ENCODE data around the gene HSPB6. TPM values are rescaled to one million over a fixed set of nuclear protein-coding genes. Genes with fewer than 3 reads are reported as not detected.
A peak's percentile ranks its signal among the peaks of the same experiment; 100 is the strongest.
"Not testable (repeated sequence)": the region's sequence is repeated elsewhere in the genome, so short reads cannot be mapped to it uniquely, and the experiment has no call there.

The HSPB6 gene
- total RNA-seq, 1 donor from 2014 or later: 0.42 TPM

GRCh38 chr19:35780058-35780457 is 23.2 kb upstream of the HSPB6 start:
- no peaks in the 10 kb centered on the region for H3K9me3 Mint-ChIP-seq
- peaks cover 26% of the 10 kb centered on the region for H3K36me3 Mint-ChIP-seq (ENCODE audit: low read depth)
- H3K4me1 Mint-ChIP-seq: peaks cover 18% of the 10 kb centered on the region
- H3K27me3 Mint-ChIP-seq: no peaks in the 10 kb centered on the region
- H3K27ac Mint-ChIP-seq: no peak overlapping the region
- H3K4me3 Mint-ChIP-seq: no peak overlapping the region
- intact Hi-C loops (cut with micrococcal nuclease): no loop called here
- no peak for DNase-seq

DNA sequence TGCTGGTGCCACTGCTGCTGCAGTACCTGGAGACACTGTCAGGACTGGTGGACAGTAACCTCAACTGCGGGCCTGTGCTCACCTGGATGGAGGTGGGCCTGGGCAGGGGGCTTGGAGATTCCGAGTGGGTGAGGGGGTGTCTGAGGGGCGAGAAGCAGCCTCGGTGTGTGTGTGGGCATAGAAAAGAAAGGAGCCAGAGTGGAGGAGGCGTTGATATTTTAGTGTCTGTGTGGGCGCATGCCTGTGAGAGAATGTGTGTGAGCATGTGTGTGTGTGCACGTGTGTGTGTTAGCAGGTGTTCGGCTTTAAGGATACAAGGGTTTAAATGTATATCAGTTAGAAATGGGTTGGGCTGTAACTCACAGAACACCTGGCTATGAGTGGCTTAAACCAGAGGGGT is 22.2 kb upstream of the HSPB6 start:
- H3K4me1 Mint-ChIP-seq: peaks cover 26% of the 10 kb centered on the region
- no peak for DNase-seq
- intact Hi-C loops (cut with micrococcal nuclease): loop anchor here (5.0 kb wide), 1 partner anchor 88 kb away; the partner anchor contains the start of gene APLP1
- H3K9me3 Mint-ChIP-seq: no peaks in the 10 kb centered on the region
- no peak overlapping the region for H3K27ac Mint-ChIP-seq
- no peaks in the 10 kb centered on the region for H3K27me3 Mint-ChIP-seq
- peaks cover 26% of the 10 kb centered on the region for H3K36me3 Mint-ChIP-seq (ENCODE audit: low read depth)
- no peak overlapping the region for H3K4me3 Mint-ChIP-seq

DNA sequence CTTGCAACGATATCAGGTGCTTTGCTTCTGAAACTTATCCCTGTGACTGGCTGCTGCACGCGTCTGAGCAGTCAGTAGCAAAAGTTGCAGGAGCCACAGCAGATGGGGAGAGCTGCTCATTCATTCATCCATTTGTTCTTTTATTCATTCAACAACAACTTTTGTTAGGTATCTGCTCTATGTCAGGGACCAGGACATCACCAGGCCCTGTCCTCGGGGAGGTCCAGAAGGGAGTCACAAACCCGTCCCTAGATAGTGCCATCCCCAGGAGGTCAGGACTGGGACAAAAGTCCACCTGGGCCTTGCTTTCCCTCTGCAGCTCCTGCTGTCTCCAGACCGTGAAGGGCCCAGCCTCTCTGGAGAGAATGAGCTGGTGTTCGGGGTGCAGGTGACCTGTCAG is 21.1 kb upstream of the HSPB6 start:
- intact Hi-C loops (cut with micrococcal nuclease): loop anchor here (5.0 kb wide), 1 partner anchor 89 kb away; the partner anchor contains the start of gene APLP1

GRCh38 chr19:35777086-35777841 is 20.4 kb upstream of the HSPB6 start:
- H3K4me3 Mint-ChIP-seq: peak overlapping the region; percentile 88

More for the DNA sequence above, 21.1 kb upstream of the HSPB6 start:
- DNase-seq: no peak
- Mint-ChIP-seq H3K9me3 (no peaks in the 10 kb centered on the region), H3K36me3 (ENCODE audit: low read depth) (peaks cover 19% of the 10 kb centered on the region), H3K4me1 (peaks cover 26% of the 10 kb centered on the region), H3K27ac (no peak overlapping the region), H3K4me3 (no peak overlapping the region), H3K27me3 (no peaks in the 10 kb centered on the region)

DNA sequence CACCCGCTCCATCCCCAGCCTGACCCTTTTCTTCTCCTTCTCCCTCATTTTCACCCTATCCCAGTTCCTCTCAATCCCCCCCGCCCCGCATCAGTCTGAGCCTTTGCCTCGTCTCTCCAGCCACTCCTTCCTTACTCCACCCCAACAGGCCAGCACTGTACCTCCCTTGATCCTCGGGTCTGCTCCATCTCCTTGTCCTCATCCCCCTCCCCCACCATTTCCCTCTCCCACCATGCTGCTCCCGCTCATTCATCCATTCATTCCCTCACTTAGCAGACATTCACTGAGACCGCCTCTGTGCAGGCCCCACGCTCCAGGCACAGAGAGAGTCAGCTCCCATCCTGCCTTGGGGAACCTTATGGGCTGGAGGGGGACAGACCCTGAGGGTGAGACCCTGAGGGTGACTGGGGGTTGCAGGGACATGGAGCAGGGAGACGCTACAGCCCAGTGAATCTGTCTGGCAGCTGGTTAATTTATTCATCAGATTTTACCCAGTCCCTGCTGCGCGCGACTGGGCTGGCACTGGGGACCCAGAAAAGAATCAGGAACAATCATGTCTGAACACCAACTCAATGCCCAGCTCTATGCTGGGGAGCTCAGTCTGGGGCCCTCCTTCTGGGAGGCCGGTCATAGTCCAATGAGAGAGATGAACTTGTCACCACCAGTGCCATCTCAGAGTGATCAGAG is 19.4 kb upstream of the HSPB6 start:
- DNase-seq: no peak
- no peaks in the 10 kb centered on the region for H3K27me3 Mint-ChIP-seq
- H3K9me3 Mint-ChIP-seq: no peaks in the 10 kb centered on the region
- H3K27ac Mint-ChIP-seq: peak overlapping the region; percentile 71
- peaks cover 26% of the 10 kb centered on the region for H3K4me1 Mint-ChIP-seq
- intact Hi-C loops (cut with micrococcal nuclease): loop anchor here (5.0 kb wide), 1 partner anchor 91 kb away; the partner anchor contains the start of gene APLP1
- H3K4me3 Mint-ChIP-seq: peak overlapping the region; percentile 88
- H3K36me3 Mint-ChIP-seq (ENCODE audit: low read depth): peaks cover 11% of the 10 kb centered on the region

More at GRCh38 chr19:35777086-35777841, 20.4 kb upstream of the HSPB6 start:
- Mint-ChIP-seq H3K9me3 (no peaks in the 10 kb centered on the region), H3K27me3 (no peaks in the 10 kb centered on the region), H3K27ac (peak overlapping the region; percentile 16), H3K4me1 (peaks cover 26% of the 10 kb centered on the region), H3K36me3 (ENCODE audit: low read depth) (peaks cover 16% of the 10 kb centered on the region)
- no peak for DNase-seq
- intact Hi-C loops (cut with micrococcal nuclease): loop anchor here (5.0 kb wide), 1 partner anchor 90 kb away; the partner anchor contains the start of gene APLP1

GRCh38 chr19:35775298-35776101 is 18.7 kb upstream of the HSPB6 start, which contains the start of gene ARHGAP33:
Gene ARHGAP33 (plus strand): TSS chr19:35775564. CDS start chr19:35775659, 95 bp downstream.
- Mint-ChIP-seq H3K27me3 (no peaks in the 10 kb centered on the region), H3K36me3 (ENCODE audit: low read depth) (peaks cover 8% of the 10 kb centered on the region), H3K4me1 (peaks cover 26% of the 10 kb centered on the region), H3K27ac (peak within 1 kb of the TSS; percentile 71), H3K9me3 (no peaks in the 10 kb centered on the region), H3K4me3 (peak within 1 kb of the TSS; percentile 88)
- DNase-seq: peak; percentile 100
- intact Hi-C loops (cut with micrococcal nuclease): loop anchor here (1.0 to 5.0 kb wide), 6 partner anchors 17 to 156 kb away; partner anchors contain the start of genes APLP1, PROSER3, PSENEN and U2AF1L4

- H3K27ac Mint-ChIP-seq: peak overlapping the region; percentile 52
- H3K4me1 Mint-ChIP-seq: peaks cover 26% of the 10 kb centered on the region
- DNase-seq: no peak
- peaks cover 10% of the 10 kb centered on the region for H3K36me3 Mint-ChIP-seq (ENCODE audit: low read depth)
- no peaks in the 10 kb centered on the region for H3K9me3 Mint-ChIP-seq
- intact Hi-C loops (cut with micrococcal nuclease): loop anchor here (1.0 to 5.0 kb wide), 6 partner anchors 17 to 156 kb away; partner anchors contain the start of genes APLP1, PROSER3, PSENEN and U2AF1L4
- H3K4me3 Mint-ChIP-seq: peak overlapping the region; percentile 88
- H3K27me3 Mint-ChIP-seq: no peaks in the 10 kb centered on the region
These were observed 18.1 kb upstream of the HSPB6 start for GRCh38 chr19:35775046-35775297.

GRCh38 chr19:35774274-35775045 is 17.6 kb upstream of the HSPB6 start:
- peak overlapping the region; percentile 88 for H3K4me3 Mint-ChIP-seq
- peaks cover 8% of the 10 kb centered on the region for H3K36me3 Mint-ChIP-seq (ENCODE audit: low read depth)
- no peaks in the 10 kb centered on the region for H3K27me3 Mint-ChIP-seq
- no peak overlapping the region for H3K27ac Mint-ChIP-seq
- intact Hi-C loops (cut with micrococcal nuclease): loop anchor here (1.0 to 5.0 kb wide), 6 partner anchors 16 to 157 kb away; partner anchors contain the start of genes APLP1, PROSER3, PSENEN and U2AF1L4
- DNase-seq: no peak
- peaks cover 26% of the 10 kb centered on the region for H3K4me1 Mint-ChIP-seq
- H3K9me3 Mint-ChIP-seq: no peaks in the 10 kb centered on the region

DNA sequence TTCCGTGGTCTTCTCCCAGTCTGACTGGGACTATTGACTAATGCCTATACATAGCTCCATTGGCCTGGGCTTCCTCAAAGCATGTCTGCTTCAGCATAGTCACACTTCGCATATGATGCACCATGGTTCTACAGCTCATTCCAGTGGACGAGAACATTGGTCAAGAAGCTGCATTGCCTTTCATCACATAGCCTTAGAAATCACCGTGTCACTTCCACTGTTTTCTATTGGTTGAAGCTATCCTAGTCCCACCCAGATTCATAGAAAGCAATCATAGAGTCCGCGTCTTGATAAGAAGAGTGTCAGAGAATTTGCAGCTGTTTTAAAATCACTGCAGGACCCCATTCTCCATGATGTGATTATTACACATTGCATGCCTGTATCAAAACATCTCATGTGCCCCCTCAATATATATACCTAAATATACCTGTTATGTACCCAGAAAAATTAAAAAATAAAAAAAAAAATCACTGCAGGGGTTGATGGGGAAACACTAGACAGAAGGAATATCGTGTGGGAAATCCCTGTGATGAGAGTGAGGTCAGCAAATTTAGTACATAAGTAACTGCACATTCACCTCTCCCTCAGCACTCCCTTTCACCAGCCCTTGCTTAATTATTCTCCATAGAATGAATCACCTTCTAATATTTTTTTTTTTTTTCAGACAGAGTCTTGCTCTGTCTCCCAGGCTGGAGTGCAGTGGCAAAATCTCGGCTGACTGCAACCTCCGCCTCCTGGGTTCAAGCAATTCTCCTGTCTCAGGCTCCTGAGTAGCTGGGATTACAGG is 16.4 kb upstream of the HSPB6 start:
- Mint-ChIP-seq H3K4me1 (peaks cover 24% of the 10 kb centered on the region), H3K27me3 (no peaks in the 10 kb centered on the region), H3K9me3 (no peaks in the 10 kb centered on the region), H3K27ac (no peak overlapping the region), H3K4me3 (no peak overlapping the region), H3K36me3 (ENCODE audit: low read depth) (peaks cover 9% of the 10 kb centered on the region)
- intact Hi-C loops (cut with micrococcal nuclease): no loop called here
- no peak for DNase-seq

GRCh38 chr19:35772362-35772761 is 15.5 kb upstream of the HSPB6 start:
- DNase-seq; intact Hi-C loops (cut with micrococcal nuclease); H3K27ac Mint-ChIP-seq; H3K27me3 Mint-ChIP-seq; H3K4me3 Mint-ChIP-seq; H3K9me3 Mint-ChIP-seq: not testable (repeated sequence)
- peaks cover 23% of the 10 kb centered on the region for H3K4me1 Mint-ChIP-seq
- peaks cover 11% of the 10 kb centered on the region for H3K36me3 Mint-ChIP-seq (ENCODE audit: low read depth)

DNA sequence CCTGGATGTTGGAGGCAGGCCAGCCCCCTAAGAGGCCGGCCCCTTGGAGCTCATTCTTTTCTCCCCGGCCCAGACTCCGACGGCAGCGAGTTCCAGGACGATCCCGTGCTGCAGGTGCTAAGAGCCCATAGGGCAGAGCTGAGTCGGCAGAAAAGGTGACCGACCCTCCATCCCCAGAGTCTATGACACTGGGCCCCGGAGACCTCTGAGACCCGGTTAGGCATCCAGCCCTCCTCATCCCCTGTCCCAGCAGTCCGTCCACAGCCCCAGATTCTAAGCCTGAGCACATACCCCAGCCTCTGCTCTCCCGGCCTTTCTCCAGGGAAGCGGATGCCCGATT is 11.2 kb upstream of the HSPB6 start:
- H3K4me3 Mint-ChIP-seq: no peak overlapping the region
- intact Hi-C loops (cut with micrococcal nuclease): no loop called here
- no peaks in the 10 kb centered on the region for H3K9me3 Mint-ChIP-seq
- no peak overlapping the region for H3K27ac Mint-ChIP-seq
- no peak for DNase-seq
- H3K27me3 Mint-ChIP-seq: no peaks in the 10 kb centered on the region
- H3K4me1 Mint-ChIP-seq: no peaks in the 10 kb centered on the region
- H3K36me3 Mint-ChIP-seq (ENCODE audit: low read depth): peaks cover 22% of the 10 kb centered on the region

- Mint-ChIP-seq H3K36me3 (ENCODE audit: low read depth) (peaks cover 22% of the 10 kb centered on the region), H3K27me3 (no peaks in the 10 kb centered on the region), H3K4me3 (no peak overlapping the region), H3K9me3 (no peaks in the 10 kb centered on the region), H3K4me1 (no peaks in the 10 kb centered on the region), H3K27ac (no peak overlapping the region)
- no peak for DNase-seq
- intact Hi-C loops (cut with micrococcal nuclease): no loop called here
These were observed 10.7 kb upstream of the HSPB6 start for GRCh38 chr19:35767288-35768081.
